DND-41 (cell line): ENCODE data around the gene CLMN.

Experiments
- ATAC-seq: fragments of 200-7000 bp; cut with Tn5 transposase; 3 replicates; pipeline ENCODE4 v1.9.1; 2021; ENCODE audit warnings: low read depth; ENCODE audit not compliant: insufficient read depth
- DNase-seq: peaks from one replicate; pipeline ENCODE4 v3.0.0-alpha.2; 2020
- H2AFZ ChIP-seq: 2 replicates; pipeline ENCODE4 v1.6.0; 2012; ENCODE audit warnings: low read depth, low read length
- H3K27ac ChIP-seq: 2 replicates; pipeline ENCODE4 v1.5.1; 2012; ENCODE audit warnings: low read length, inconsistent platforms
- H3K27me3 ChIP-seq: fragments of 200-600 bp; sonication (generic); 2 replicates; pipeline ENCODE4 v1.6.0; 2012; ENCODE audit warnings: low read length, mild to moderate bottlenecking, inconsistent platforms; ENCODE audit not compliant: insufficient read depth, poor library complexity
- H3K36me3 ChIP-seq: 2 replicates; pipeline ENCODE4 v1.5.1; 2012; ENCODE audit warnings: low read length, inconsistent platforms; ENCODE audit not compliant: insufficient read depth
- H3K4me1 ChIP-seq: 2 replicates; pipeline ENCODE4 v1.5.1; 2012; ENCODE audit warnings: mild to moderate bottlenecking, low read length; ENCODE audit not compliant: insufficient read depth
- H3K4me2 ChIP-seq: 2 replicates; pipeline ENCODE4 v1.6.0; 2012; ENCODE audit warnings: mild to moderate bottlenecking, moderate library complexity, low read length, inconsistent platforms; ENCODE audit not compliant: insufficient read depth
- H3K4me3 ChIP-seq, 2 experiments: fragments of 200-600 bp in 1 of 2; shearing (Covaris generic) in 1 of 2; 2 replicates each; pipeline ENCODE4 v1.5.1; 2012 to 2016; ENCODE audit warnings: inconsistent platforms in 2 of 2, low read length in 2 of 2, mild to moderate bottlenecking in 2 of 2, low read depth in 1 of 2, moderate library complexity in 1 of 2
- H3K79me2 ChIP-seq: 2 replicates; pipeline ENCODE4 v1.6.0; 2012; ENCODE audit warnings: low read length, inconsistent platforms; ENCODE audit not compliant: insufficient read depth
- H3K9ac ChIP-seq: 2 replicates; pipeline ENCODE4 v1.6.0; 2012; ENCODE audit warnings: low read depth, mild to moderate bottlenecking, inconsistent platforms, low read length, moderate library complexity
- H3K9me3 ChIP-seq: 2 replicates; pipeline ENCODE4 v1.5.1; 2012; ENCODE audit warnings: low read length, moderate library complexity, mild to moderate bottlenecking, inconsistent platforms; ENCODE audit not compliant: insufficient read depth, severe bottlenecking
- H4K20me1 ChIP-seq: 2 replicates; pipeline ENCODE4 v1.6.0; 2012; ENCODE audit warnings: low read length; ENCODE audit not compliant: insufficient read depth
- EZH2 ChIP-seq: IDR thresholded peaks from 3 replicates; pipeline ENCODE4 v1.6.1; 2012; ENCODE audit warnings: borderline replicate concordance, low read depth, mild to moderate bottlenecking, moderate library complexity, low read length, inconsistent platforms; ENCODE audit not compliant: severe bottlenecking
- TF ChIP-seq, protein P1 (sequence below): IDR thresholded peaks from 2 replicates; pipeline ENCODE4 v1.5.1; 2012; ENCODE audit warnings: borderline replicate concordance, low read length, moderate library complexity, mild to moderate bottlenecking; ENCODE audit not compliant: poor library complexity, severe bottlenecking; ENCODE audit errors: extremely low read depth

CLMN gene

DNA sequence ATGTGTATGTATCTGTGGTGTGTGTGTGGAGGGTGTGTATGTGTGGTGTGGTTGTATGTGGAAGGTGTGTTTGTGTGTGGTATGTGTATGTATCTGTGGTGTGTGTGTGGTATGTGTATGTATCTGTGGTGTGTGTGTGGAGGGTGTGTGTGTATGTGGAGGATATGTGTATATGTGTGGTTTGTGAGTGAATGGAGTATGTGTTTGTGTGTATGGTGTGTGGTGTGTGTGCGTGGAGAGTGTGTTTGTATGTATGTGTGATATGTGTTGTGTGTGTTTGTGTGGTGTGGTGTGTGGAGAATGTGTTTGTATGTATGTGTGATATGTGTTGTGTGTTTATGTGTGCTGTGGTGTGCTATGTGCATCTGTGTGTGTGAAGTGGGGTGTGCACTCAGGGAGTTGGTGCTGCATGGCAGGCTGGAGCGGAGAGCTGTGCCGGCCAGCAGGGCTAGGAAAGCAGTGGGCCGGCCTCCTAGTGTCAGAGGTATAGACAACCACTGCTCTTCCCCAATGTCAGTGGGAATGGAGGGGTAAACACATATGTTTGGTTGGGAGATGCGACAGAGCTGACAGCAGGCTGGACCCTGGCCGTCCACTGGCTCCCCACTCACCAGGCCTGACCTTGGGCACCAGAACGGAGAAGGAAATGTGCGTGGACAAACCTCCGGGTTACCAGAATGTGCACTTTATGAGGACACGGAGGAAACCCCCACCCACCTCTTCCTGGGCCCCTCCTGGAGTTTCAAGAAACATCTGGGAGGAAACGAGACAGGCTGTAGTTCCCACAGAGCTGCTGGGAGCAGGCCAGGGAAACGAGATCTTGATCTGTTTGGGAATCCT lies 60.7 kb downstream of the CLMN start:
- TF ChIP-seq EZH2: no peak
- TF ChIP-seq, protein P1, sequence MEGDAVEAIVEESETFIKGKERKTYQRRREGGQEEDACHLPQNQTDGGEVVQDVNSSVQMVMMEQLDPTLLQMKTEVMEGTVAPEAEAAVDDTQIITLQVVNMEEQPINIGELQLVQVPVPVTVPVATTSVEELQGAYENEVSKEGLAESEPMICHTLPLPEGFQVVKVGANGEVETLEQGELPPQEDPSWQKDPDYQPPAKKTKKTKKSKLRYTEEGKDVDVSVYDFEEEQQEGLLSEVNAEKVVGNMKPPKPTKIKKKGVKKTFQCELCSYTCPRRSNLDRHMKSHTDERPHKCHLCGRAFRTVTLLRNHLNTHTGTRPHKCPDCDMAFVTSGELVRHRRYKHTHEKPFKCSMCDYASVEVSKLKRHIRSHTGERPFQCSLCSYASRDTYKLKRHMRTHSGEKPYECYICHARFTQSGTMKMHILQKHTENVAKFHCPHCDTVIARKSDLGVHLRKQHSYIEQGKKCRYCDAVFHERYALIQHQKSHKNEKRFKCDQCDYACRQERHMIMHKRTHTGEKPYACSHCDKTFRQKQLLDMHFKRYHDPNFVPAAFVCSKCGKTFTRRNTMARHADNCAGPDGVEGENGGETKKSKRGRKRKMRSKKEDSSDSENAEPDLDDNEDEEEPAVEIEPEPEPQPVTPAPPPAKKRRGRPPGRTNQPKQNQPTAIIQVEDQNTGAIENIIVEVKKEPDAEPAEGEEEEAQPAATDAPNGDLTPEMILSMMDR: no peak
- Histone ChIP-seq H4K20me1 (no peaks in the 10 kb centered on the region; the same call in 1 of the 2 replicates), H3K79me2 (no peaks in the 10 kb centered on the region), H3K27ac (no peak overlapping the region), H3K4me3 (no peak overlapping the region), H3K9ac (no peak overlapping the region), H3K4me1 (no peaks in the 10 kb centered on the region), H3K36me3 (no peaks in the 10 kb centered on the region), H3K9me3 (no peaks in the 10 kb centered on the region), H3K27me3 (no peaks in the 10 kb centered on the region), H3K4me2 (no peak overlapping the region), H2AFZ (no peak overlapping the region)
- ATAC-seq (no peak), DNase-seq (no peak)

DNA sequence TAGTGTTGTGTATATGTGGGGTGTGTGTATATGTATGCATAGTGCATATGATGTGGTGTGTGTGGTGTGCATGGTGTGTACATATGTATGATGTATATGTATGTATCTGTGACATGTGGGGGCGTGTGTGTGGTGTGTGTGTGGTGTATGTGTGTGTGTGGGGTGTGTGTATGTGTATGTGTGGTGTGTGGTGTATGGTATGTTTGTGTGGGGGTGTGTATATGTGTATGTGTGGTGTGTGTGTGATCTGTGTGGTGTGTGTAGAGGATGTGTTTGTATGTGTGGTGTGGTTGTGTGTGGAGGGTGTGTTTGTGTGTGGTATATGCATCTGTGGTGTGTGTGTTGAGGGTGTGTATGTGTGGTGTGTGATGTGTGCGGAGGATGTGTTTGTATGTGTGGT lies 61.6 kb downstream of the CLMN start:
- Histone ChIP-seq H4K20me1 (no peaks in the 10 kb centered on the region; the same call in 1 of the 2 replicates), H3K9ac (no peak overlapping the region), H3K79me2 (no peaks in the 10 kb centered on the region), H3K9me3 (no peaks in the 10 kb centered on the region), H3K4me1 (no peaks in the 10 kb centered on the region), H3K4me2 (no peak overlapping the region), H3K36me3 (no peaks in the 10 kb centered on the region), H3K27ac (no peak overlapping the region), H2AFZ (no peak overlapping the region), H3K27me3 (no peaks in the 10 kb centered on the region), H3K4me3 (no peak overlapping the region)
- no peak for DNase-seq
- no peak for ATAC-seq
- TF ChIP-seq EZH2: no peak
- TF ChIP-seq, protein P1: no peak

DNA sequence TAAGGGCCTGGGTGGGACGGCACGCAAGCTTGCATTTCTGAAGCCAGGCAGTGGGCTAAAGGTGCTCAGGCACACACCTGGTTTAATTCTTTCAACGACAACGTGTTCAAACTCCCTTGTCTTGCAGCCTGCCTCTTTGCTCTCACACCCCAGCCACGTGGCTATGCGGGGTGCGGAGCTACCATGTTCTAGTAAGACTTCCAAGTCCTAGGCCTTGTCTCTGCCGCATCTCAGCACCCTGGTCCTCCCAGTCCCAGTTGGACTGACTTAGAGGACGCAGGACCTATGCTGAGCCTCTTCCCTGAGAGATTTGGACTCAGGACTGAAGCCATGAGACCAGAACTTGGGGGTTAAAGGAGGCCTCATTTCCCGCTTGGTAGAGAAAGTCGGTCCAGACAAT lies 62.2 kb downstream of the CLMN start:
- Histone ChIP-seq H3K4me1 (no peaks in the 10 kb centered on the region), H3K9ac (no peak overlapping the region), H2AFZ (no peak overlapping the region), H3K4me3 (no peak overlapping the region), H4K20me1 (no peaks in the 10 kb centered on the region; the same call in 1 of the 2 replicates), H3K27ac (no peak overlapping the region), H3K79me2 (no peaks in the 10 kb centered on the region), H3K4me2 (no peak overlapping the region), H3K36me3 (no peaks in the 10 kb centered on the region), H3K27me3 (no peaks in the 10 kb centered on the region), H3K9me3 (no peaks in the 10 kb centered on the region)
- ATAC-seq (no peak), DNase-seq (no peak)
- TF ChIP-seq, protein P1: no peak
- no peak for TF ChIP-seq EZH2

DNA sequence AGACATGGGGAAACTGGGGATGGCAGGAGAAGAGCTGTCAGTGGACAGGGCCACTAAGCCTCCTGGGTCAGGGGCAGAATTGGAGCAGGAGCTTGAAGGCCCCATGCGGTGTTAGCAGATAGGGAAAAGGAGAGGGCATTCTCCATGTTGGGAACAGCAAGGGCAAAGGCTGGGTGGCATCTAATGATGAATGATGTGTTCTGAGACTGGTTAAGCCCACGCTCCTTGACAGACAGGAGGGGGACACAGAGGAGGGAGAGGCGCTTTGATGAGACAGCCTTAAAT lies 63.0 kb downstream of the CLMN start:
- H2AFZ ChIP-seq: no peak overlapping the region
- no peak overlapping the region for H3K27ac ChIP-seq
- no peak for ATAC-seq
- TF ChIP-seq, protein P1: no peak
- no peak for TF ChIP-seq EZH2
- H3K9me3 ChIP-seq: no peaks in the 10 kb centered on the region
- H3K36me3 ChIP-seq: no peaks in the 10 kb centered on the region
- no peak for DNase-seq
- H3K79me2 ChIP-seq: no peaks in the 10 kb centered on the region
- no peaks in the 10 kb centered on the region for H3K4me1 ChIP-seq
- H3K4me3 ChIP-seq: no peak overlapping the region
- no peak overlapping the region for H3K4me2 ChIP-seq
- H3K27me3 ChIP-seq: no peaks in the 10 kb centered on the region
- H3K9ac ChIP-seq: no peak overlapping the region
- H4K20me1 ChIP-seq: no peaks in the 10 kb centered on the region; the same call in 1 of the 2 replicates
